Effector memory CD8-positive, alpha-beta T cell (primary cell): ENCODE measurements around the gene SLCO3A1.
A peak's percentile ranks its signal among the peaks of the same experiment; 100 is the strongest.

ENCODE experiments used
- ATAC-seq: fragments of 150-1000 bp; cut with Tn5 transposase; replicated peaks from 2 replicates; pipeline ENCODE4 v1.10.0; 2021; ENCODE audit warnings: mild to moderate bottlenecking, moderate library complexity
- DNase-seq, 3 experiments: peaks; one replicate each; pipeline ENCODE4 v3.0.0; 2021
- H3K27ac Mint-ChIP-seq, 2 donors: one replicate each; pipeline ENCODE4 v1.8.0; 2022; ENCODE audit warnings: mild to moderate bottlenecking in 2 of 2, mixed read lengths in 2 of 2, moderate library complexity in 2 of 2
- H3K27me3 Mint-ChIP-seq, 2 donors: one replicate each; pipeline ENCODE4 v1.8.0; 2022; ENCODE audit warnings: mixed read lengths in 2 of 2
- H3K36me3 Mint-ChIP-seq: one replicate; pipeline ENCODE4 v1.8.0; 2022; ENCODE audit warnings: mild to moderate bottlenecking, moderate library complexity, mixed read lengths; ENCODE audit not compliant: insufficient read depth
- H3K4me1 Mint-ChIP-seq, 2 donors: one replicate each; pipeline ENCODE4 v1.8.0; 2022; ENCODE audit warnings: low read depth in 2 of 2, mixed read lengths in 2 of 2
- H3K4me3 Mint-ChIP-seq, 2 donors: one replicate each; pipeline ENCODE4 v1.8.0; 2022; ENCODE audit warnings: mild to moderate bottlenecking in 2 of 2, mixed read lengths in 2 of 2, moderate library complexity in 2 of 2
- H3K9me3 Mint-ChIP-seq, 2 donors: one replicate each; pipeline ENCODE4 v1.8.0; 2022; ENCODE audit warnings: mixed read lengths in 2 of 2

Gene SLCO3A1

GRCh38 chr15:91927585-91927984 lies 74.1 kb downstream of the SLCO3A1 start:
- no peak for ATAC-seq
- Mint-ChIP-seq H3K4me3 (no peak overlapping the region), H3K27me3 (no peaks in the 10 kb centered on the region), H3K27ac (no peak overlapping the region), H3K9me3 (no peaks in the 10 kb centered on the region), H3K36me3 (peaks cover 5% of the 10 kb centered on the region), H3K4me1 (peaks cover 45 to 59% of the 10 kb centered on the region in 2 donors)
- DNase-seq = no peak

DNA sequence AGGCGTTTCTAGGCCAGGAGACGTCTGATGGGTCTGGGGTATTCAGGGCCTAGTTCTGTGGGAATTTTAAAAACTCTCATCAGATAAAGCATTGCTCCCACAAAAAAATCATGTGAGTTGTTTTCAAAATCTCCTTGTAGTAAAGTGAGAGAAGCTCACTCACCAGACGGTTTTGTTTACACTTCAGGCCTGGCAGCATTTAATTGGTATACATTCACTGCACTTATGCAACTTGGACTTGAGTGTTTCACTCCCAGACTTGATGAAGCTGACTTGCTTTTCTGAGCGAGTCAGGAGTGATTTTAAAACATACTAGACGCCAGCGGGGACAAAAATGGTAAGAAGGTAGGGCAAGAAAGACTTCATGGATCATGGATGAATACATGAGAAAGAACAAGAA lies 75.2 kb downstream of the SLCO3A1 start:
- ATAC-seq = no peak
- H3K4me3 Mint-ChIP-seq = no peak overlapping the region
- H3K4me1 Mint-ChIP-seq = peaks cover 45 to 51% of the 10 kb centered on the region in 2 donors
- peak overlapping the region in 1 of 2 donors; percentile 44 for H3K27ac Mint-ChIP-seq
- peaks cover 5% of the 10 kb centered on the region for H3K36me3 Mint-ChIP-seq
- no peaks in the 10 kb centered on the region for H3K9me3 Mint-ChIP-seq
- no peak for DNase-seq
- no peaks in the 10 kb centered on the region for H3K27me3 Mint-ChIP-seq

DNA sequence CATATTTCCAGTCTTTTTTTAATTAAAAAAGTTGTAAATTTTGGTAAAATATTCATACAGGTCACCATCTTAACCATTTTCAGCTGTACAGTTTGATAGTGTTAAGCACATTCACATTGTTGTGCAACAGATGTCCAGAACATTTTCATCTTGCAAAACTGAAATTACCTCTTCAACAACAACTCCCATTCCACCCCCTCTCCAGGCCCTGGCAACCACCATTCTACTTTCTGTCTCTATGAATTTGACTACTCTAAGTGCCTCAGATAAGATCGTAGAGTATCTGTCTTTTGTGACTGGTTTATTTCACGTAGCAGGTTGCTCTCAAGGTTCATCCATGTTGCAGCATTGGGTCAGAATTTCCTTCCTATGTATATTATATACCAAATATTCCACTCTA lies 76.0 kb downstream of the SLCO3A1 start:
- no peak for DNase-seq
- Mint-ChIP-seq H3K27ac (no peak overlapping the region), H3K4me3 (no peak overlapping the region), H3K36me3 (peaks cover 5% of the 10 kb centered on the region), H3K9me3 (no peaks in the 10 kb centered on the region), H3K27me3 (no peaks in the 10 kb centered on the region), H3K4me1 (peaks cover 40 to 48% of the 10 kb centered on the region in 2 donors)
- no peak for ATAC-seq

DNA sequence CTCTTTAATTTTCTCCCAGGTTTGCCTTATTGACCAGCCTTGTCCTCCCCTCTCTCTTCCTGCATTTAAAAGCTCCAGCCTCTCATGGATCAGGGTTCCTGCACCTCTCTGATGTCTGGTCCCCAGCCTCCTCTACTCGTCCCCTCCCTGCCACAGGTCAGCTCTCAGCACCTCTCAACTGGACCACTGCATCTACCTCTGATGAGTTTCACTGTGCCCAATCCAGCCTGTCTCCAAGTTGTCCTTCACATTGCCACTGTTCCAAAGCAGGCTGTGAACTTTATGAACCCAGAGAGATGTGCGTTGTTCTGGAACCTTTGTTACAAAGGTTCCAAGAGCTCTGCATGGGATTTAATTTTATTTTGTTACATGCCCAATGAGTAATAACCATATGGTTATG lies 76.6 kb downstream of the SLCO3A1 start:
- ATAC-seq = no peak
- H3K27me3 Mint-ChIP-seq = no peaks in the 10 kb centered on the region
- no peak for DNase-seq
- peaks cover 41 to 50% of the 10 kb centered on the region in 2 donors for H3K4me1 Mint-ChIP-seq
- no peaks in the 10 kb centered on the region for H3K9me3 Mint-ChIP-seq
- peaks cover 4% of the 10 kb centered on the region for H3K36me3 Mint-ChIP-seq
- peak overlapping the region in 1 of 2 donors; percentile 25 for H3K27ac Mint-ChIP-seq
- no peak overlapping the region for H3K4me3 Mint-ChIP-seq

DNA sequence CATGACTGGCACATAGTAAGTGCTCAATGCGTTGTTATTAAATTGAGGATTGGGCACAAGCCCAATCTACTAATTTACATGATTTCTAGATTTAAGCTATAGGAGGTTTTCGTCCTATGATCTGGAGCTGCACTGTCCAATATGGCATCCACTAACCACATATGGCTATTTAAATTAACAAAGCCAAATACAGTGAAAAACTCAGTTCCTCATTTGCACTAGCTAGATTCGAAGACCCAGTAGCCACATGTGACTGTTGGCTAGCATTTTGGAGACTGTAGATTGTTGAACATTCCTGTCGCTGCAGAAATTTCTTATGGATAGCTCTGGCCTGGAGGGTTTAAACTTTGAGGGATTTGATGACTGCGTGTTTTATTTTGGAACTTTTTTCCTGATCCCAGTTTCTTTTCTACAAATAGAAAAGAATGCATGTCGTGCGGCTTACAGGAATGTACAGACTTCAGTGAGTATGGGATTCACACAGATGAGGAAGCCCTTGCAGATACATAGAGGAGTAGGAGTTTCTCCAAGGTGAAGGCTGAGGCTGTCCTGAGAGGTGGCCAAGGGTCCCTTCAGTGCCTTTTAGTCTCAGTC lies 82.8 kb downstream of the SLCO3A1 start:
- no peak overlapping the region for H3K27ac Mint-ChIP-seq
- H3K4me3 Mint-ChIP-seq = no peak overlapping the region
- H3K4me1 Mint-ChIP-seq = peaks cover 45 to 59% of the 10 kb centered on the region in 2 donors
- no peak for ATAC-seq
- DNase-seq = no peak
- no peaks in the 10 kb centered on the region for H3K27me3 Mint-ChIP-seq
- no peaks in the 10 kb centered on the region for H3K36me3 Mint-ChIP-seq
- no peaks in the 10 kb centered on the region for H3K9me3 Mint-ChIP-seq

DNA sequence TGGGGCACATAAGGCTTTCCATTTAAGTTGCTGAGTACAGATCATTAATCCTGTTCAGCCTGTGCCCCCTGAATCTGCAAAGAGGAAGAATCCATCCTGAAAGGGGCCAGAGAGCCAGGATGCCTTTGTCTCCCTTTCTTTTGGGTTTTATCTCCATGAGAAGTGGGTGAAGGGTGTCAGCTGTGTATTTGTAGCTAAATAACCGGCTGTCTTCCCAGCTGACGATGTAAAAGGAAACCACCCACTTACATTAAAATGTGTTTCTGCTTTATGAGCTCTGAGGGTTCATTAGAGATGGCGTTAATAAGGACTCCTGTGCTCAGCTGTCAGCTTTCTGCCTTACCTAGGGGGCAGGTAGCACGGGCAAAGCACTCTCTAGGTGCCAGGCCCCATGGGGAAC lies 83.4 kb downstream of the SLCO3A1 start:
- Mint-ChIP-seq H3K27ac (peak overlapping the region in 1 of 2 donors; percentile 26), H3K27me3 (no peaks in the 10 kb centered on the region), H3K9me3 (no peaks in the 10 kb centered on the region), H3K36me3 (no peaks in the 10 kb centered on the region), H3K4me3 (no peak overlapping the region), H3K4me1 (peaks cover 44 to 63% of the 10 kb centered on the region in 2 donors)
- DNase-seq (no peak), ATAC-seq (no peak)

DNA sequence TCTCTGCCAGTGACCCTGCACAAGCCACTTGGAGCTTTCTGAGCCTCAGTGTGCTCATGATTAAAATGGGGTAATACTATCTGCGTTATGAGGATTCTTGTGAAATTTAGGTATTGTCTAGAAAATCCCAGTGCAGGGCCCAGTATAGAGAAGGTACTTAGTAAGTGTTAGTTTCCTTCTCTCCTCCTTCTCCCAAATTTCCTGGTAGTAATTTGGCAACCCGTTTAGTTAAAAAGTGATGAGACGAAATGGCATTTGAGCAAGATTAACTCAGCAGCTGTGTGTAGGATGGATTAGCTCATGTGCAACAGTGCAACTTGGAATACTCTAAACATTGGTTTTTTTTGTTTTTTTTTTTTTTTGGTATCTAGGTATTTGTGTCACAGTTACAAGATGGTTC lies 84.6 kb downstream of the SLCO3A1 start:
- Mint-ChIP-seq H3K27ac (peak overlapping the region in 1 of 2 donors; percentile 83), H3K36me3 (no peaks in the 10 kb centered on the region), H3K4me3 (no peak overlapping the region), H3K4me1 (peaks cover 54 to 75% of the 10 kb centered on the region in 2 donors), H3K27me3 (no peaks in the 10 kb centered on the region), H3K9me3 (no peaks in the 10 kb centered on the region)
- DNase-seq (no peak), ATAC-seq (no peak)

- DNase-seq (no peak), ATAC-seq (no peak)
- no peaks in the 10 kb centered on the region for H3K36me3 Mint-ChIP-seq
- H3K4me1 Mint-ChIP-seq = peaks cover 60 to 72% of the 10 kb centered on the region in 2 donors
- H3K9me3 Mint-ChIP-seq = no peaks in the 10 kb centered on the region
- peak overlapping the region; percentile 66 to 76 for H3K27ac Mint-ChIP-seq
- H3K4me3 Mint-ChIP-seq = no peak overlapping the region
- H3K27me3 Mint-ChIP-seq = no peaks in the 10 kb centered on the region
These were observed 85.9 kb downstream of the SLCO3A1 start for GRCh38 chr15:91939403-91939831.

DNA sequence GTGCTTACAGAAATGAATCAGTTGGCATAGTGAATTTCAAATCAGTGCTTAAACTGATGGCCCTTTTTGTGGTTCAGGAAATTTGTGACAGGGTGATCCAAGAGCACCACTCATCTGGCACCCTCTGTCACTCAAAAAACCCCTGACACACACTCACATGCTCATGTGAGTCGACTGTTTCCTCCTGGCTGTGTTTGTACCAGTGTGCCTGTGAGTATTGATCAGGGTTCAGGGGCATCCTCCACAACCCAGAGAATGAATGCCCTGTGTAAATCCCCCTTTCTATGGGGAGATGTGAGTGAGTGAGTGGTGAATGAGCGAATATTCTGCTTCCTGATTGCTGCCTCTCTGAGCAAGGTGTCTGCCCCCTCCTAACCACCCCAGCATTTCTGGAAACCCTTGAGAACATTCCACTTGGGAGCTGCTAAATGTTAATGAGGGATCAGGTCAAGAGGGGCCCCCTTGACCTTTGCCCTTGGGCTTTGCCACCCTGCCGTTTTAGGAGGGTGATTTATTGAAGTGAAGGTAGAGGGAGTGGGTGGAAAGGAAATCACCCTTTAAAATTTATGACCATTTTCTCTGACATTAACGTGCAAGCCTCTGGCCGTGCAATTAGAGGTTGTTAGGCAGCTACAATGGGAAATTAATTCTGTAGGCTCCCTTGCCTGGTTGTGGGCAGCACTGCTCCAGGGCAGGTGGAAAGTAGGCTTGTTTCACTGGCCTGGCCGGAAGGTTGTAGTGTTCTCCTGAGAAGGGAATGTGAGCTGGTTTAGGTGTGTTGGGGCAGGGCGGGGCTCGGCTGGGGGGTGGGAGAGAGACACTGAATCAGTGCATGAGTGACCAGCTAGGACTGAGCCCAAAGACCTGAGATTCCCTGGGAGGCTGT lies 87.2 kb downstream of the SLCO3A1 start:
- DNase-seq = no peak
- H3K27me3 Mint-ChIP-seq = no peaks in the 10 kb centered on the region
- H3K4me3 Mint-ChIP-seq = no peak overlapping the region
- no peaks in the 10 kb centered on the region for H3K36me3 Mint-ChIP-seq
- no peak for ATAC-seq
- peaks cover 52 to 64% of the 10 kb centered on the region in 2 donors for H3K4me1 Mint-ChIP-seq
- peak overlapping the region; percentile 66 to 76 for H3K27ac Mint-ChIP-seq
- H3K9me3 Mint-ChIP-seq = no peaks in the 10 kb centered on the region

GRCh38 chr15:91941871-91942658 lies 88.6 kb downstream of the SLCO3A1 start:
- Mint-ChIP-seq H3K4me3 (peak overlapping the region in 1 of 2 donors; percentile 73), H3K36me3 (no peaks in the 10 kb centered on the region), H3K4me1 (peaks cover 58 to 69% of the 10 kb centered on the region in 2 donors), H3K9me3 (no peaks in the 10 kb centered on the region), H3K27ac (peak overlapping the region; percentile 61 to 90), H3K27me3 (no peaks in the 10 kb centered on the region)
- ATAC-seq = no peak
- DNase-seq = no peak

DNA sequence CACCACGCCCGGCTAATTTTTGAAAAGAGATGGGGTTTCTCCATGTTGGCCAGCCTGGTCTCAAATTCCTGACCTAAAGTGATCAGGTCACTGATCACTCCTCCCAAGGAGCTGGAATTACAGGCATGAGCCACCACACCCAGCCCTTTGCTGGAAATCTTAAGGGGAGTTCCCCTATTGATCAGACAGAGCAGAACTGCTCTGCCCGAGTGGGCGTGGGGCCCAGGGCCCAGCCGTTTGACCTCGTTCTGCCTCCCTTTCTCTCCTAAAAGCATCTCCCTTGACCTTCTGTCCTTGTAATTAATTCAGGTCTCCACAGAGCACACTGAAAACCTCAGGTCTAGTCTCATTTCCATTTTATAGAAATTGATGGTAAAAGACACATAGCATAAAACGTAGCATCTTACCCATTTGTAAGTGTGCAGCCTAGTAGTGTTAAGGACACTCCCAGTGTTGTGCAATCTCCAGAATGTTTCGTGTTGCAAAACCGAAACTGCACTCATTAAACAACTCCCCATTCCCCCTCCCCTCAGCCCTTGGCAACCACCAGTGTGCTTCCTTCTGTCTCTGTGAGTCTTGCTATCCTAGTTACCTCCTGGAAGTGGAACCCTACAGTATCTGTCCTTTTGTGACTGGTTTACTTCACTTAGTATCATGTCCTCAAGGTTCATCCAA lies 89.3 kb downstream of the SLCO3A1 start:
- no peaks in the 10 kb centered on the region for H3K36me3 Mint-ChIP-seq
- H3K27ac Mint-ChIP-seq = peak overlapping the region; percentile 61 to 90
- H3K27me3 Mint-ChIP-seq = no peaks in the 10 kb centered on the region
- ATAC-seq (peak; percentile 98), DNase-seq (peak; percentile 41 to 49 (median 42))
- no peaks in the 10 kb centered on the region for H3K9me3 Mint-ChIP-seq
- H3K4me3 Mint-ChIP-seq = peak overlapping the region; percentile 67 to 73
- H3K4me1 Mint-ChIP-seq = peaks cover 65 to 73% of the 10 kb centered on the region in 2 donors

GRCh38 chr15:91944331-91944730 lies 90.8 kb downstream of the SLCO3A1 start:
- no peak for DNase-seq
- H3K27ac Mint-ChIP-seq = peak overlapping the region; percentile 15 to 29
- no peaks in the 10 kb centered on the region for H3K9me3 Mint-ChIP-seq
- H3K4me3 Mint-ChIP-seq = no peak overlapping the region
- H3K27me3 Mint-ChIP-seq = no peaks in the 10 kb centered on the region
- peaks cover 69 to 71% of the 10 kb centered on the region in 2 donors for H3K4me1 Mint-ChIP-seq
- no peak for ATAC-seq
- no peaks in the 10 kb centered on the region for H3K36me3 Mint-ChIP-seq

DNA sequence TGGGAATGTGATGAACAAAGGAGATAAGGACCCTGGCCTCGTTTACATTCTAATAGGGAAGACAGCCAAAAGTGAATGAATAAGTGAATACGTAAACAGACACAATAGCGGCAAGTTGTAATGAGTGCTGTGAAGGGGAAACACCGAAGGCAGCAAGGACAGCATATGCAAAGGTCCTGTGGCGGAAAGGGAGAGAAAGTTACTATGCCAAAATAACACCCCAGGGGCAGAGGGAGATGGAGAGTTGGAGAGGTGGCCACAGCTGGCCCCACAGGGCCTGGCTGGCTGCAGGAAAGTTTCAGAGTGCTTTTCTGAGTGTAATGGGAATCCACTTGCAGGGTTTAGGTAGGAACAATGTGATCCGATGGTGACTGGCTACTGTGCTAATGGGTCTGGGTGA lies 91.9 kb downstream of the SLCO3A1 start:
- Mint-ChIP-seq H3K9me3 (no peaks in the 10 kb centered on the region), H3K27me3 (no peaks in the 10 kb centered on the region), H3K4me3 (no peak overlapping the region), H3K27ac (no peak overlapping the region), H3K36me3 (no peaks in the 10 kb centered on the region), H3K4me1 (peaks cover 70 to 72% of the 10 kb centered on the region in 2 donors)
- DNase-seq = no peak
- ATAC-seq = no peak
